ENCODE measurements around the gene EZH2.

EZH2 gene

GRCh38 chr7:148806187-148806586 is 77.9 kb downstream of the EZH2 start:
- DNase-seq (ENCODE audit: low spot score) = no peak

DNA sequence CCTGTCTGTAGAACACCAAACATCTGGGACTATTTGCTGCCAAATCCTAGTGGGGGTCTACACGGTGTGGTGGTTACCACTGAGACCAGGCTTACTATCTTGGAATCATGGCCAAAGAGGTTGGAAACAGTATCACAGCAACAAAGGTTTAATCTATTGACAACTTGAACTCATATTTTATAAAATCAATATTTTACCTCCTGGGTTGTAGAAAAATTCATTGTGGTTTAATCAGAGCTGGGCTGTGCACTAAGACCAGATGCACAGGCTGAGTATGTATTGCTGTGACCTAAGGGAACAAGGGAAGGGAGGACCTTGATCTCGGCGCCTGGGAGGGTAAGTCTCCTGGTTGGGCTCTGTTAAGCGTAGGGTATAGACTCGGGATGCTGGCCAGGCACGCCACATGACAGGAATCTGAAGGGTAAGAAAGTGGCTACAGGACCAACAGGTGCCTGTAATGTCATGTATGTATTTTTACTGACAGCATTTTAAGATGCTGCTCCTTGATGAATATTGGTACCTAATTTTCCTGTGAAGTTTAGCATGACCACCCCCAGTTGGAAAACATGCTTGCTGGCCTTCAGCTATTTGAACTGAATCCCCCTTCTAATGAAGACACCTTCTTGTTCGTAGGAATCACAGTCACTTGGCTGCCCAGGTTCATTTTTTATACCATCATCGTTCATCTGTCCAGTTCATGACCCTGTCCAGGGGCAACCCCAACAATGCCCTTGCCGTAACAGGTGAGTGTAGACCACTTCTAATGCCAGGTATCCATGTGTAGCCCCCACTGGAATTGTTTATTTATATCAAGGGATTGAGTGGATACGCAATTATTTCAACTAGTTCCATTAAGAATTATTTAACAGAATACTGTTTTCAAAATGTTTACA is 79.5 kb downstream of the EZH2 start:
- no peak for DNase-seq (ENCODE audit: low spot score)

DNA sequence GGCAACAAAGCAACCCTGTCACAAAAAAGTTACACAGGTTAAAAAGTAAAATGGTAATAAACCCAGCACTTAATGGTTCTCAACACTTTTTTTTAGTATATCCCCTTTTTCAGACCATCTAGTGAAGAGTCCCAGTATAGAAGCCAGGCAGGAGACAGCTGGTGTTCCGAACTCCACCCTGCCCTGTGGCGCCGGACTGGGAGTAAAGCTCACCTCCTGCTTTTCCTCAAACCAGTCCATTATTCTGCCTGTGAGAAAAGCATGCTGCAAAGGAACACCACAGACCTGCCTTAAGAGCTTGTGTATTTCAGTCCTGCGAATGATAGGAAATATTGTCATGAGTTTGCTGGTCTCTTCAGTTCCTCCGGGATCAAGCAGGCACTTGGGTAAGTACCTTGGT is 81.0 kb downstream of the EZH2 start:
- no peak for DNase-seq (ENCODE audit: low spot score)

- DNase-seq (ENCODE audit: low spot score) = no peak
These were observed 82.0 kb downstream of the EZH2 start for GRCh38 chr7:148802101-148802493.

DNA sequence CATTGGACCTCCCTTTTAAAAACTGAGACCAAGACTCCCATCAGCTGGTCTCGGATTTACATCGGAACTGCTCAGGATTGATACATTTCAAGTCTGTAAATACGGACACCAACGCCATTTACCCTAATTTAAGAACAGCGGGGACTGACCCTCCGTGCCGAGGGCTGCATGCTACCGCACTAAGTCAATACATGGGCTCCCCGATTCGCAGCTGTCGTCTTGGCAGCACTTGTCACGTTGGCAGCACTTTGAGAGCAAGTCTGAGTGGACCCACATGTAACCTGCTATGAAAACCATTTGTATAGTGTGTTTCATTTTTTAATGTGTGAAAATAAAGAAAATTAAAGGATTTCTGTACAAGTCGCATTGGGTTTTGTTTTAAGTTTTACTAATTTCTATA is 83.4 kb downstream of the EZH2 start:
- DNase-seq (ENCODE audit: low spot score) = no peak

GRCh38 chr7:148799893-148800555 is 84.1 kb downstream of the EZH2 start:
- DNase-seq (ENCODE audit: low spot score) = no peak

DNA sequence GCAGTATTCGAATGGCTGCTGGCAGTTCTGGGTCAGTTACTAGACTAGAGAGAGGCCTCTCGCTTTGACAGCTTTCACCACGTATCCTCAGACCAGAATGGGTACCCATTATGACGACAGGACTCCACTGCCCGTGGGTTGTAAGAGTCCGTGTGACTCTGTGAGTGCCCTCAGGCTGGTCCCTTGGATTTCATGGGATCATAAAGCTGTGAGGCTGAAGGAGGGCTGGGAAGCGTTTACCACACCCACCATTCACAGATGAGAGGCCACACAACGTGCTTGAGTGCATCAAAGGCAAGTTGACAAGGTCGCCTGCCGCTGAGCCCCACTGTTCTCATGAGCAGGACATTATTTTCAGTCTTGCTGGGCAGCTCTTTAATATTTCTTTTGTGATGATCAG is 87.2 kb downstream of the EZH2 start:
- DNase-seq (ENCODE audit: low spot score) = no peak

DNA sequence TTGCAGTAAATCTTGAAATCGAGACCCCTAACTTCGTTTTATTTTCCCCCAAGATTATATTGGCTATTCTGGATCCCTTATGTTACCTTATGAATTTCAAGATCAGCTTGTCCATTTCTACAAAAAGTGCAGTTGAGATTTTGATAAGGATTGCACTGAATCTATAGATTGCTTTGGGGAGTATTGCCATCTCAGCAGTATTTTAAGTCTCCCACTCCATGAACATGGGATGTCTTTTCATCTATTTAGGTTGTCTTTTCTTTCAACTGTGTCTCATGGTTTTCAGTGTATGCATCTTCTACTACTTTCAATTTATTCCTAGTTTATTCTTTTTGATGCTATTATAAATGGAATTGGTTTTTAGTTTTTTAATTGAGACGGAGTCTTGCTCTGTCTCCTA is 89.6 kb downstream of the EZH2 start:
- no peak for DNase-seq (ENCODE audit: low spot score)

DNA sequence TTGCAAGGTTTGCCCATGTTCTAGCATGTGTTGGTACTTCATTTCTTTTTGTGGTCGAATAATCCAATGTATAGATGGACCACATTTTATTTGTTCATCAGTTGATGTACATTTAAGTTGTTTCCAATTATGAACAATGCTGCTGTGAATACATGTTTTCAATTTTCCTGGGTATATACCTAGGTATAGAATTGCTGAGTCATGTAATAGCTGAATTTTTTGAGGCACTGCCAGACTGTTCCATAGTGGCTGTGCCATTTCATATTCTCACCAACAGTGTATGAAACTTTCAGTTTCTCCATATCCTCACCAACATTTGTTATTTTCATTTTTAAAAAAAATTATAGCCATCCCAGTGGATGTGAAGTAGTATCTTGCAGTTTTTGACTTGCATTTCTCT is 90.5 kb downstream of the EZH2 start:
- no peak for DNase-seq (ENCODE audit: low spot score)

DNA sequence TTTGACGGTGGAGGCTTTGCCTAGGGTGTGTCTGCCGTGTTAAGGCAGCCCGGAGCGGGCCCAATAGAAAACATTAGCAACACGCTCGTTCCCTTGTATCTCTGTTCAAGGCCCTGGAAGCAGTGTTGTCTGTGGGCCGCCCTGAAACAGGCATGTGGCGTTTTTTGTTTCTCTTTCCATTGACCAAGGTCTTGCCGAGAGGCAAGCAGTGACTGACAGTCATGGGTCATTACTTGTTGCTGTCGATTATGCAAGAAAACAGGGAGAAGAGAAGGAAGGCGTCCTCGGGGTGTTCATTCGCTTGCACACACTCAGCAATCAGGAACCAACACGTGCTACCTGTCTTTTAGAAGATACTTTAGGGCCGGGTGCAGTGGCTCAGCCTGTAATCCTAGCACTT is 92.5 kb downstream of the EZH2 start:
- no peak for DNase-seq (ENCODE audit: low spot score)

DNA sequence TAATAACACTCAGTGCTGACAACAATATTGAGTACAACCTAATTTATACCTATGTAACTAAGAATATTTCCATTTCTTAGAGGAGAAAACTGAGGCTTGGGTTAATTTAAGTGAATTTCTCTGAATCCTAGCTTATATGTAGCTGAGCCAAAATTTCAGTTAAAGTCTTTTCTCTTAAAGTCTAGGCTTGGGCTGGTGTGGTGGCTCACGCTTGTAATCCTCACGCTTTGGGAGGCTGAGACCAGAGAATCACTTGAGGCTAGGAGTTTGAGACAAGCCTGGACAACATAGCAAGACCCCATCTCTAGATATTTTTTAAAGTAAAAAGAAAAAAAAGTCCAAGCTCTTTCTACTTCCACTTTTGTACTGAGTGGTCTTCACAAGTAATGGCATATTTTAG is 93.2 kb downstream of the EZH2 start:
- no peak for DNase-seq (ENCODE audit: low spot score)

- DNase-seq (ENCODE audit: low spot score) = no peak
These were observed 93.9 kb downstream of the EZH2 start for GRCh38 chr7:148790131-148790726.

GRCh38 chr7:148789220-148789619 is 94.9 kb downstream of the EZH2 start:
- no peak for DNase-seq (ENCODE audit: low spot score)

- DNase-seq (ENCODE audit: low spot score) = no peak
These were observed 96.4 kb downstream of the EZH2 start for GRCh38 chr7:148787571-148788295.

GRCh38 chr7:148783801-148784527 is 100.1 kb downstream of the EZH2 start:
- no peak for DNase-seq (ENCODE audit: low spot score)

DNA sequence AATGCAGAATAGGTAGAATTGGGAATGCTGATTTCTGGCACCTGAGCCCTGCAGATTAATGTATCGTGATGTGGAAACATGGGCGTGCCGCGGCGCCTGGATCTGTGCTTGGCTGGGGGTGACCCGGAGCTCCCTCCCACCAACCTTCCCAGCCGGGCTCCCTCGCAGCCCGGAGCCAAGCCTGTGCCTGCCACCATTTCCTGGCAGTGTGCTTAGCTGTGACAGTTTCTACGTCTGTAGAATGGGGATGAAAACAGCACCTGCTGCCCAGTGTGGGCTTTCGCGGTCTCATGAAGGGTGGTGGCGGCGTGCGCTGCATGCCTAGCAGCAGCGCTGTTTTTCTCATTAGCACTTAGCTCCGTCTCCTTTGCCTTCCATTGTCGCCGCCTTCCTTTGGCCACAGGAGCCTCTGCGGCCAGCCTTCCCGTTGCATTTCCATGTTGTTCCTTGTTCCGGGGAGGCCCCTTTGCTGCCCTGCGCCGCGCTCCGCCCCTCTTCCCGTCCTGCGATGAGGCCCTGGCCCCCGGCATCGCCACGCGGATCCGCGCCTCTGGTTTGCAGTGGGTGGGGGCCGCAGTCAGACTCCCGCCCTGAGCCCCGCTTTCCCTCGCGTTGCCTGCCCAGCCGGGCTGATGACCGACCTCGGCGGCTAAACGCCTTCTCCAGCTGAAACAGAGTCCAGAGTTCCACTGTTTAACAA is 101.2 kb downstream of the EZH2 start:
- DNase-seq (ENCODE audit: low spot score) = no peak

DNA sequence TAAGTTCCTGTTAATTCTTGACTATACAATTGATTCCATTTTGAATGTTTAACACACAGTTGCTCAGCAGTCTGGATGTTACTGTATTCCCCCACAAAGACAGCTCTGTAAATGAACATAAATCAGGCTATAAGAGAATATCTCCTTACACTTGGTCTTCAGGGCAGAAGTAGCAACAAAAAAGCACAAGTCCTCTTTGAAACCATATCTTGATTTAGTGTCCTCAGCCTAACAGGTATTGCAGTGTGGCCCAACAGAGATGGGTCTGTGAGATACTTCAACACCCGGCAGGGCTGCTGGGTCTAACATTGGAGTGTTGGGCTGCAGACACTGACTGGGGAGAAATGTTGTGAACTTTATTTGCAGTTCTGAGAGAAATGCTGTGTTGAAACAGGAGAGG is 109.6 kb downstream of the EZH2 start:
- DNase-seq (ENCODE audit: low spot score) = no peak

GRCh38 chr7:148773334-148773733 is 110.8 kb downstream of the EZH2 start:
- no peak for DNase-seq (ENCODE audit: low spot score)

DNA sequence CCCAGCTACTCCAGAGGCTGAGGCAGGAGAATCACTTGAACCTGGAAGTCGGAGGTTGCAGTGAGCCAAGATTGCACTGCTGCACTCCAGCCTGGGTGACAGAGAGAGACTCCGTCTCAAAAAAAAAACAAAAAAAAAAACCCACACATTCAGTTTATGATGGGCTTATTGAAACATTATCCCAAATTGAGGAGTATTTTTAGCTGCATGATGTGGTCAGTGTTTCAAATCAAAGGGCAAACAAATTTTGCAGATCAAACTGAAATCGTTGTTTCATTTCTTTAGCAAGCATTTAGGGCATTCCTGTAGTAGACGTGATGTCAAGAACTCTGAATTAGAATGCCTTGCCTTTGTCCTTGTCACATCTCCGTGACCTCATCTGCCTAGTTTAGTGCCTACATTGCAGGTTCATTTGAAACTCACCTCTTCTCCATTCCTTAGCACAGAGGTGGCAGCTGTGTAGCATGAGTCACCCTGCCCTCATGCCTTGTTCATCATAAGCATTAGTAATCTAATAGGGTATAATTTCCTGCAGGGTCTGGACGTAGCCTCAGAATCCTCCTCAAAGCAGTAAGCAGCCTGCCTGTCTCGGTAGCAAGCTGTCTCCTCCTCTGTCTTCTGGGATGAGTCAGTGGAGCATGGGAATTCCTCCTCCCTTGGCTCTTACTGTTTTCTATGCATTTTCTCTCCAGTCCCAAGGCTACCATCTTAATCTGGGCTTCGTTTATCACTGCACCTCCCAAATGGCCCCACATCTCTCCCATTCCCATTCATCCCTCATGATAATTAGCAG is 111.6 kb downstream of the EZH2 start:
- DNase-seq (ENCODE audit: low spot score) = peak; percentile 82

- DNase-seq (ENCODE audit: low spot score) = no peak
These were observed 114.1 kb downstream of the EZH2 start for GRCh38 chr7:148770004-148770403.

Measured in AG20443 (cell line).